Measurements from ENCODE around the gene CAPZA2. TPM values are rescaled to one million over a fixed set of nuclear protein-coding genes. Genes with fewer than 3 reads are reported as not detected.
A peak's percentile ranks its signal among the peaks of the same experiment; 100 is the strongest.

Gene CAPZA2
- total and polyA plus RNA-seq, 5 donors from 2014 or later, result 118 to 267 (median 224) TPM

- H3K4me1 Mint-ChIP-seq, result peaks cover 0 to 1% (median 0%) of the 10 kb centered on the region in 4 donors
- ATAC-seq (ENCODE audit: low read depth in 2 of 2), result no peak
- H3K27me3 ChIP-seq (ENCODE audit: control insufficient read depth, insufficient read depth, low read length), result peaks cover 12% of the 10 kb centered on the region
These were observed 33.3 kb upstream of the CAPZA2 start for GRCh38 chr7:116829041-116829440.

GRCh38 chr7:116829493-116829892 is 32.9 kb upstream of the CAPZA2 start:
- no peaks in the 10 kb centered on the region for H3K36me3 Mint-ChIP-seq
- H3K9me3 Mint-ChIP-seq, result peaks cover 0 to 3% (median 0%) of the 10 kb centered on the region in 7 donors
- peaks cover 12% of the 10 kb centered on the region for H3K27me3 ChIP-seq (ENCODE audit: control insufficient read depth, insufficient read depth, low read length)
- H3K27ac ChIP-seq (ENCODE audit: insufficient read depth, low read length, poor library complexity, severe bottlenecking), result no peak overlapping the region
- no peaks in the 10 kb centered on the region for H3K36me3 ChIP-seq (ENCODE audit: control insufficient read depth, insufficient read depth, low read length)
- no peak overlapping the region for H3K27ac Mint-ChIP-seq
- ATAC-seq (ENCODE audit: low read depth in 2 of 2) (no peak), DNase-seq (no peak)
- peaks cover 31% of the 10 kb centered on the region for H3K27me3 Mint-ChIP-seq
- no peaks in the 10 kb centered on the region for H3K4me1 ChIP-seq (ENCODE audit: control insufficient read depth, insufficient read depth, low read length, poor library complexity, severe bottlenecking)
- H3K4me3 Mint-ChIP-seq, result no peak overlapping the region
- H3K4me1 Mint-ChIP-seq, result peaks cover 0 to 1% (median 0%) of the 10 kb centered on the region in 4 donors
- H3K9me3 ChIP-seq (ENCODE audit: control insufficient read depth in 2 of 2, low read length in 2 of 2), result no peaks in the 10 kb centered on the region
- H3K4me3 ChIP-seq (ENCODE audit: low read depth, low read length), result no peak overlapping the region

More at GRCh38 chr7:116829041-116829440, 33.3 kb upstream of the CAPZA2 start:
- Histone ChIP-seq H3K4me1 (ENCODE audit: control insufficient read depth, insufficient read depth, low read length, poor library complexity, severe bottlenecking) (no peaks in the 10 kb centered on the region), H3K4me3 (ENCODE audit: low read depth, low read length) (no peak overlapping the region), H3K36me3 (ENCODE audit: control insufficient read depth, insufficient read depth, low read length) (no peaks in the 10 kb centered on the region), H3K9me3 (ENCODE audit: control insufficient read depth in 2 of 2, low read length in 2 of 2) (no peaks in the 10 kb centered on the region), H3K27ac (ENCODE audit: insufficient read depth, low read length, poor library complexity, severe bottlenecking) (no peak overlapping the region)
- Mint-ChIP-seq H3K27me3 (peaks cover 35% of the 10 kb centered on the region), H3K9me3 (peaks cover 0 to 8% (median 0%) of the 10 kb centered on the region in 7 donors), H3K27ac (no peak overlapping the region), H3K36me3 (no peaks in the 10 kb centered on the region), H3K4me3 (no peak overlapping the region)
- DNase-seq, result no peak

- Mint-ChIP-seq H3K4me3 (no peak overlapping the region), H3K9me3 (no peaks in the 10 kb centered on the region), H3K27ac (no peak overlapping the region), H3K27me3 (peaks cover 18% of the 10 kb centered on the region), H3K36me3 (no peaks in the 10 kb centered on the region), H3K4me1 (peaks cover 0 to 1% (median 0%) of the 10 kb centered on the region in 4 donors)
- Histone ChIP-seq H3K27me3 (ENCODE audit: control insufficient read depth, insufficient read depth, low read length) (peaks cover 2% of the 10 kb centered on the region), H3K4me1 (ENCODE audit: control insufficient read depth, insufficient read depth, low read length, poor library complexity, severe bottlenecking) (no peaks in the 10 kb centered on the region), H3K4me3 (ENCODE audit: low read depth, low read length) (no peak overlapping the region), H3K36me3 (ENCODE audit: control insufficient read depth, insufficient read depth, low read length) (no peaks in the 10 kb centered on the region), H3K9me3 (ENCODE audit: control insufficient read depth in 2 of 2, low read length in 2 of 2) (no peaks in the 10 kb centered on the region), H3K27ac (ENCODE audit: insufficient read depth, low read length, poor library complexity, severe bottlenecking) (no peak overlapping the region)
- no peak for DNase-seq
- no peak for ATAC-seq (ENCODE audit: low read depth in 2 of 2)
These were observed 29.7 kb upstream of the CAPZA2 start for GRCh38 chr7:116832692-116833091.

GRCh38 chr7:116834815-116835504 is 27.4 kb upstream of the CAPZA2 start:
- ATAC-seq (ENCODE audit: low read depth in 2 of 2), result no peak
- no peak overlapping the region for H3K27ac ChIP-seq (ENCODE audit: insufficient read depth, low read length, poor library complexity, severe bottlenecking)
- H3K4me3 Mint-ChIP-seq, result no peak overlapping the region
- H3K27me3 ChIP-seq (ENCODE audit: control insufficient read depth, insufficient read depth, low read length), result no peaks in the 10 kb centered on the region
- no peak overlapping the region for H3K27ac Mint-ChIP-seq
- H3K36me3 Mint-ChIP-seq, result no peaks in the 10 kb centered on the region
- no peaks in the 10 kb centered on the region for H3K4me1 ChIP-seq (ENCODE audit: control insufficient read depth, insufficient read depth, low read length, poor library complexity, severe bottlenecking)
- no peak for DNase-seq
- H3K4me3 ChIP-seq (ENCODE audit: low read depth, low read length), result no peak overlapping the region
- H3K9me3 Mint-ChIP-seq, result no peaks in the 10 kb centered on the region
- peaks cover 20% of the 10 kb centered on the region for H3K27me3 Mint-ChIP-seq
- no peaks in the 10 kb centered on the region for H3K9me3 ChIP-seq (ENCODE audit: control insufficient read depth in 2 of 2, low read length in 2 of 2)
- peaks cover 0 to 4% (median 0%) of the 10 kb centered on the region in 4 donors for H3K4me1 Mint-ChIP-seq
- H3K36me3 ChIP-seq (ENCODE audit: control insufficient read depth, insufficient read depth, low read length), result no peaks in the 10 kb centered on the region

GRCh38 chr7:116836048-116836447 is 26.3 kb upstream of the CAPZA2 start:
- no peak for DNase-seq
- Histone ChIP-seq H3K27me3 (ENCODE audit: control insufficient read depth, insufficient read depth, low read length) (no peaks in the 10 kb centered on the region), H3K4me3 (ENCODE audit: low read depth, low read length) (no peak overlapping the region), H3K9me3 (ENCODE audit: control insufficient read depth in 2 of 2, low read length in 2 of 2) (no peaks in the 10 kb centered on the region), H3K27ac (ENCODE audit: insufficient read depth, low read length, poor library complexity, severe bottlenecking) (no peak overlapping the region), H3K4me1 (ENCODE audit: control insufficient read depth, insufficient read depth, low read length, poor library complexity, severe bottlenecking) (no peaks in the 10 kb centered on the region), H3K36me3 (ENCODE audit: control insufficient read depth, insufficient read depth, low read length) (no peaks in the 10 kb centered on the region)
- no peaks in the 10 kb centered on the region for H3K36me3 Mint-ChIP-seq
- peaks cover 24% of the 10 kb centered on the region for H3K27me3 Mint-ChIP-seq
- H3K4me3 Mint-ChIP-seq, result no peak overlapping the region
- H3K27ac Mint-ChIP-seq, result no peak overlapping the region
- no peak for ATAC-seq (ENCODE audit: low read depth in 2 of 2)
- H3K9me3 Mint-ChIP-seq, result no peaks in the 10 kb centered on the region
- H3K4me1 Mint-ChIP-seq, result peaks cover 0 to 4% (median 0%) of the 10 kb centered on the region in 4 donors

GRCh38 chr7:116836911-116837310 is 25.5 kb upstream of the CAPZA2 start:
- Histone ChIP-seq H3K36me3 (ENCODE audit: control insufficient read depth, insufficient read depth, low read length) (no peaks in the 10 kb centered on the region), H3K9me3 (ENCODE audit: control insufficient read depth in 2 of 2, low read length in 2 of 2) (no peaks in the 10 kb centered on the region), H3K4me1 (ENCODE audit: control insufficient read depth, insufficient read depth, low read length, poor library complexity, severe bottlenecking) (no peaks in the 10 kb centered on the region), H3K27me3 (ENCODE audit: control insufficient read depth, insufficient read depth, low read length) (peaks cover 5% of the 10 kb centered on the region), H3K4me3 (ENCODE audit: low read depth, low read length) (no peak overlapping the region), H3K27ac (ENCODE audit: insufficient read depth, low read length, poor library complexity, severe bottlenecking) (no peak overlapping the region)
- H3K4me3 Mint-ChIP-seq, result peak overlapping the region in 1 of 4 donors; percentile 83
- H3K27me3 Mint-ChIP-seq, result peaks cover 27% of the 10 kb centered on the region
- no peak for DNase-seq
- no peak overlapping the region for H3K27ac Mint-ChIP-seq
- H3K4me1 Mint-ChIP-seq, result peaks cover 0 to 4% (median 0%) of the 10 kb centered on the region in 4 donors
- H3K36me3 Mint-ChIP-seq, result no peaks in the 10 kb centered on the region
- ATAC-seq (ENCODE audit: low read depth in 2 of 2), result no peak
- peaks cover 0 to 4% (median 0%) of the 10 kb centered on the region in 7 donors for H3K9me3 Mint-ChIP-seq

GRCh38 chr7:116837586-116837985 is 24.8 kb upstream of the CAPZA2 start:
- Mint-ChIP-seq H3K4me1 (peaks cover 0 to 4% (median 0%) of the 10 kb centered on the region in 4 donors), H3K27me3 (peaks cover 33% of the 10 kb centered on the region), H3K4me3 (no peak overlapping the region), H3K36me3 (no peaks in the 10 kb centered on the region), H3K27ac (no peak overlapping the region), H3K9me3 (peaks cover 0 to 4% (median 0%) of the 10 kb centered on the region in 7 donors)
- Histone ChIP-seq H3K9me3 (ENCODE audit: control insufficient read depth in 2 of 2, low read length in 2 of 2) (no peaks in the 10 kb centered on the region), H3K36me3 (ENCODE audit: control insufficient read depth, insufficient read depth, low read length) (no peaks in the 10 kb centered on the region), H3K4me3 (ENCODE audit: low read depth, low read length) (no peak overlapping the region), H3K4me1 (ENCODE audit: control insufficient read depth, insufficient read depth, low read length, poor library complexity, severe bottlenecking) (no peaks in the 10 kb centered on the region), H3K27ac (ENCODE audit: insufficient read depth, low read length, poor library complexity, severe bottlenecking) (no peak overlapping the region), H3K27me3 (ENCODE audit: control insufficient read depth, insufficient read depth, low read length) (peaks cover 7% of the 10 kb centered on the region)
- no peak for ATAC-seq (ENCODE audit: low read depth in 2 of 2)
- DNase-seq, result no peak

GRCh38 chr7:116840256-116840655 is 22.1 kb upstream of the CAPZA2 start:
- no peak for DNase-seq
- H3K9me3 ChIP-seq (ENCODE audit: control insufficient read depth in 2 of 2, low read length in 2 of 2), result no peaks in the 10 kb centered on the region
- no peaks in the 10 kb centered on the region for H3K36me3 Mint-ChIP-seq
- H3K27me3 Mint-ChIP-seq, result peaks cover 39% of the 10 kb centered on the region
- no peak overlapping the region for H3K27ac ChIP-seq (ENCODE audit: insufficient read depth, low read length, poor library complexity, severe bottlenecking)
- H3K4me1 Mint-ChIP-seq, result peaks cover 0 to 6% (median 4%) of the 10 kb centered on the region in 4 donors
- no peak overlapping the region for H3K4me3 Mint-ChIP-seq
- no peaks in the 10 kb centered on the region for H3K36me3 ChIP-seq (ENCODE audit: control insufficient read depth, insufficient read depth, low read length)
- ATAC-seq (ENCODE audit: low read depth in 2 of 2), result no peak
- no peak overlapping the region for H3K4me3 ChIP-seq (ENCODE audit: low read depth, low read length)
- H3K27ac Mint-ChIP-seq, result no peak overlapping the region
- H3K4me1 ChIP-seq (ENCODE audit: control insufficient read depth, insufficient read depth, low read length, poor library complexity, severe bottlenecking), result no peaks in the 10 kb centered on the region
- H3K27me3 ChIP-seq (ENCODE audit: control insufficient read depth, insufficient read depth, low read length), result peaks cover 9% of the 10 kb centered on the region
- peaks cover 0 to 4% (median 0%) of the 10 kb centered on the region in 7 donors for H3K9me3 Mint-ChIP-seq

Data from CD4-positive, CD25-positive, alpha-beta regulatory T cell (primary cell).